ENCODE results near the gene MOGAT2. TPM values are rescaled to one million over a fixed set of nuclear protein-coding genes. Genes with fewer than 3 reads are reported as not detected.
"Not testable (repeated sequence)": the region's sequence is repeated elsewhere in the genome, so short reads cannot be mapped to it uniquely, and the experiment has no call there.

MOGAT2 gene
- not detected in 2 replicates for total RNA-seq

- no peak within 1 kb of the TSS for H3K4me3 Mint-ChIP-seq
- intact Hi-C loops (cut with micrococcal nuclease), result no loop called here
Measured at GRCh38 chr11:75717608-75718418, at the start of gene MOGAT2. TSS of gene MOGAT2 (plus strand) at chr11:75717838. CDS start at chr11:75717889, 51 bp downstream.

GRCh38 chr11:75668451-75669297, 49.0 kb upstream of the MOGAT2 start, which contains the start of gene MAP6:
TSS of gene MAP6 (minus strand) at chr11:75669038. CDS start at chr11:75668369, 669 bp downstream.
- DNase-seq (ENCODE audit: low spot score), result peak; percentile 52
- intact Hi-C loops (cut with micrococcal nuclease), result loop anchor here (2.0 to 5.0 kb wide), 3 partner anchors 20 to 131 kb away; no protein-coding TSS in a partner anchor
- H3K9me3 Mint-ChIP-seq, result peaks cover 11% of the 10 kb centered on the region
- H3K36me3 Mint-ChIP-seq (ENCODE audit: low read depth), result peaks cover 12% of the 10 kb centered on the region
- H3K4me1 Mint-ChIP-seq (ENCODE audit: low read depth), result peaks cover 54% of the 10 kb centered on the region
- H3K27ac Mint-ChIP-seq, result peak within 1 kb of the TSS; percentile 82
- peaks cover 56% of the 10 kb centered on the region for H3K27me3 Mint-ChIP-seq (ENCODE audit: insufficient read depth)
- peak within 1 kb of the TSS; percentile 94 for H3K4me3 Mint-ChIP-seq

More at GRCh38 chr11:75717608-75718418, at the start of gene MOGAT2:
- Mint-ChIP-seq H3K36me3 (ENCODE audit: low read depth) (no peaks in the 10 kb centered on the region), H3K27ac (no peak within 1 kb of the TSS), H3K9me3 (no peaks in the 10 kb centered on the region), H3K4me1 (ENCODE audit: low read depth) (no peaks in the 10 kb centered on the region), H3K27me3 (ENCODE audit: insufficient read depth) (peaks cover 5% of the 10 kb centered on the region)
- no peak for DNase-seq (ENCODE audit: low spot score)

- Mint-ChIP-seq H3K36me3 (ENCODE audit: low read depth) (peaks cover 5% of the 10 kb centered on the region), H3K4me3 (no peak overlapping the region), H3K4me1 (ENCODE audit: low read depth) (peaks cover 42% of the 10 kb centered on the region), H3K27ac (no peak overlapping the region), H3K27me3 (ENCODE audit: insufficient read depth) (peaks cover 33% of the 10 kb centered on the region), H3K9me3 (peaks cover 14% of the 10 kb centered on the region)
- DNase-seq (ENCODE audit: low spot score), result peak; percentile 47
- intact Hi-C loops (cut with micrococcal nuclease), result loop anchor here (1.0 to 10.0 kb wide), 2 partner anchors 16 to 109 kb away; partner anchors contain the start of gene SERPINH1
Measured at GRCh38 chr11:75673977-75674582, 43.6 kb upstream of the MOGAT2 start.

- DNase-seq (ENCODE audit: low spot score), result no peak
- Mint-ChIP-seq H3K27me3 (ENCODE audit: insufficient read depth) (peaks cover 17% of the 10 kb centered on the region), H3K4me1 (ENCODE audit: low read depth) (peaks cover 24% of the 10 kb centered on the region), H3K36me3 (ENCODE audit: low read depth) (peaks cover 2% of the 10 kb centered on the region), H3K9me3 (peaks cover 9% of the 10 kb centered on the region), H3K4me3 (no peak overlapping the region), H3K27ac (no peak overlapping the region)
- intact Hi-C loops (cut with micrococcal nuclease), result loop anchor here (10.0 kb wide), 1 partner anchor 112 kb away; the partner anchor contains the start of gene SERPINH1
Measured at GRCh38 chr11:75677275-75677674, 40.4 kb upstream of the MOGAT2 start.

- H3K27ac Mint-ChIP-seq, result no peak overlapping the region
- H3K9me3 Mint-ChIP-seq, result peaks cover 3% of the 10 kb centered on the region
- H3K4me1 Mint-ChIP-seq (ENCODE audit: low read depth), result peaks cover 17% of the 10 kb centered on the region
- H3K36me3 Mint-ChIP-seq (ENCODE audit: low read depth), result peaks cover under 1% of the 10 kb centered on the region
- intact Hi-C loops (cut with micrococcal nuclease), result loop anchor here (10.0 kb wide), 1 partner anchor 113 kb away; the partner anchor contains the start of gene SERPINH1
- no peak overlapping the region for H3K4me3 Mint-ChIP-seq
- no peak for DNase-seq (ENCODE audit: low spot score)
- H3K27me3 Mint-ChIP-seq (ENCODE audit: insufficient read depth), result peaks cover 19% of the 10 kb centered on the region
Measured at GRCh38 chr11:75677909-75678308, 39.7 kb upstream of the MOGAT2 start.

GRCh38 chr11:75678620-75679259, 38.9 kb upstream of the MOGAT2 start:
- H3K27ac Mint-ChIP-seq, result no peak overlapping the region
- H3K4me1 Mint-ChIP-seq (ENCODE audit: low read depth), result peaks cover 14% of the 10 kb centered on the region
- no peaks in the 10 kb centered on the region for H3K36me3 Mint-ChIP-seq (ENCODE audit: low read depth)
- intact Hi-C loops (cut with micrococcal nuclease), result loop anchor here (10.0 kb wide), 1 partner anchor 114 kb away; the partner anchor contains the start of gene SERPINH1
- no peak overlapping the region for H3K4me3 Mint-ChIP-seq
- DNase-seq (ENCODE audit: low spot score), result no peak
- H3K27me3 Mint-ChIP-seq (ENCODE audit: insufficient read depth), result peaks cover 26% of the 10 kb centered on the region
- peaks cover 3% of the 10 kb centered on the region for H3K9me3 Mint-ChIP-seq

- Mint-ChIP-seq H3K36me3 (ENCODE audit: low read depth) (no peaks in the 10 kb centered on the region), H3K9me3 (peaks cover 4% of the 10 kb centered on the region), H3K4me1 (ENCODE audit: low read depth) (peaks cover 8% of the 10 kb centered on the region), H3K27ac (no peak overlapping the region), H3K4me3 (no peak overlapping the region), H3K27me3 (ENCODE audit: insufficient read depth) (peaks cover 34% of the 10 kb centered on the region)
- intact Hi-C loops (cut with micrococcal nuclease), result loop anchor here (10.0 kb wide), 1 partner anchor 115 kb away; the partner anchor contains the start of gene SERPINH1
- DNase-seq (ENCODE audit: low spot score), result no peak
Measured at GRCh38 chr11:75679566-75679965, 38.1 kb upstream of the MOGAT2 start.

- DNase-seq (ENCODE audit: low spot score); H3K27ac Mint-ChIP-seq; H3K36me3 Mint-ChIP-seq (ENCODE audit: low read depth); H3K4me1 Mint-ChIP-seq (ENCODE audit: low read depth); H3K4me3 Mint-ChIP-seq; intact Hi-C loops (cut with micrococcal nuclease): not testable (repeated sequence)
- Mint-ChIP-seq H3K27me3 (ENCODE audit: insufficient read depth) (peaks cover 34% of the 10 kb centered on the region), H3K9me3 (peaks cover 24% of the 10 kb centered on the region)
Measured at GRCh38 chr11:75683856-75684255, 33.8 kb upstream of the MOGAT2 start.

- Mint-ChIP-seq H3K9me3 (peaks cover 18% of the 10 kb centered on the region), H3K27me3 (ENCODE audit: insufficient read depth) (peaks cover 29% of the 10 kb centered on the region), H3K27ac (peak overlapping the region; percentile 9), H3K4me1 (ENCODE audit: low read depth) (peaks cover 16% of the 10 kb centered on the region), H3K36me3 (ENCODE audit: low read depth) (no peaks in the 10 kb centered on the region), H3K4me3 (no peak overlapping the region)
- intact Hi-C loops (cut with micrococcal nuclease), result loop anchor here (1.0 to 2.0 kb wide), 3 partner anchors 16 to 36 kb away; partner anchors contain the start of gene MAP6
- no peak for DNase-seq (ENCODE audit: low spot score)
Measured at GRCh38 chr11:75689863-75690609, 27.6 kb upstream of the MOGAT2 start.

- H3K4me1 Mint-ChIP-seq (ENCODE audit: low read depth), result peaks cover 16% of the 10 kb centered on the region
- peaks cover 2% of the 10 kb centered on the region for H3K9me3 Mint-ChIP-seq
- no peak overlapping the region for H3K27ac Mint-ChIP-seq
- no peaks in the 10 kb centered on the region for H3K36me3 Mint-ChIP-seq (ENCODE audit: low read depth)
- intact Hi-C loops (cut with micrococcal nuclease), result no loop called here
- no peak for DNase-seq (ENCODE audit: low spot score)
- H3K4me3 Mint-ChIP-seq, result no peak overlapping the region
- H3K27me3 Mint-ChIP-seq (ENCODE audit: insufficient read depth), result peaks cover 36% of the 10 kb centered on the region
Measured at GRCh38 chr11:75691804-75692203, 25.8 kb upstream of the MOGAT2 start.

GRCh38 chr11:75697906-75698581, 19.6 kb upstream of the MOGAT2 start:
- Mint-ChIP-seq H3K36me3 (ENCODE audit: low read depth) (no peaks in the 10 kb centered on the region), H3K27ac (no peak overlapping the region), H3K9me3 (no peaks in the 10 kb centered on the region), H3K4me3 (no peak overlapping the region), H3K4me1 (ENCODE audit: low read depth) (no peaks in the 10 kb centered on the region), H3K27me3 (ENCODE audit: insufficient read depth) (peaks cover 42% of the 10 kb centered on the region)
- no peak for DNase-seq (ENCODE audit: low spot score)
- intact Hi-C loops (cut with micrococcal nuclease), result no loop called here

All from activated T-helper 1 cell treated with anti-CD3 and anti-CD28 coated beads, Interleukin-12 subunit alpha, Interleukin-12 subunit beta, Interleukin-2, Interleukin-4 antibody, amounts not matched to agents 30 ng/mL and 10 ng/mL and 1 ng/mL, durations not matched to agents 14 hours and 24 hours and 36 hours (primary cell).